Left lung (tissue), 10 donors: Measurements from ENCODE around the gene WHRN. TPM values are rescaled to one million over a fixed set of nuclear protein-coding genes. Genes with fewer than 3 reads are reported as not detected.
A peak's percentile ranks its signal among the peaks of the same experiment; 100 is the strongest.

Source experiments
- ATAC-seq: fragments of 200-7000 bp; cut with Tn5 transposase; one replicate; pipeline ENCODE4 v1.9.1; 2020; ENCODE audit warnings: moderate library complexity
- DNase-seq, 4 donors: peaks; one replicate each; pipeline ENCODE4 v3.0.0-alpha.2; 2013 to 2020
- H3K27ac ChIP-seq, 2 donors: fragments of 200-600 bp; sonication (generic) in 1 of 2; one replicate each; pipeline versions ENCODE4 v1.5.0 to v1.8.0; 2020 to 2021
- H3K27me3 ChIP-seq, 2 donors: fragments of 200-600 bp; sonication (generic) in 1 of 2; one replicate each; pipeline versions ENCODE4 v1.5.0 to v1.8.0; 2020 to 2021
- H3K36me3 ChIP-seq, 2 donors: fragments of 200-600 bp; sonication (generic) in 1 of 2; one replicate each; pipeline versions ENCODE4 v1.5.0 to v1.8.0; 2020 to 2021
- H3K4me1 ChIP-seq, 2 donors: fragments of 200-600 bp; one replicate each; pipeline ENCODE4 v1.8.0; 2021
- H3K4me3 ChIP-seq, 2 donors: fragments of 200-600 bp; sonication (generic) in 1 of 2; one replicate each; pipeline versions ENCODE4 v1.5.0 to v1.8.0; 2020 to 2021; ENCODE audit warnings: mild to moderate bottlenecking in 1 of 2
- H3K9me3 ChIP-seq, 2 donors: fragments of 200-600 bp; sonication (generic) in 1 of 2; one replicate each; pipeline versions ENCODE4 v1.5.0 to v1.8.0; 2020 to 2021
- CTCF ChIP-seq, 2 donors: fragments of 200-600 bp; sonication (generic) in 1 of 2; IDR thresholded peaks; one replicate each; pipeline versions ENCODE4 v1.5.0 to v1.8.0; 2021; ENCODE audit warnings: antibody characterized with exemption in 2 of 2
- intact Hi-C, 2 donors: fragments of 100-400 bp; cut with DNase I; formaldehyde crosslinking; loops; one replicate each; pipeline versions ENCODE4 v1.11.2 to v1.14.2; 2022
- polyA plus RNA-seq, 6 donors: library from polyadenylated mRNA; unstranded; fragments of 120-200 nt; gene quantifications; one replicate each; pipeline ENCODE4 v1.2.1, GENCODE V29; 2013; ENCODE audit not compliant: insufficient read length in 6 of 6
- total RNA-seq, 2 donors: library from RNA; stranded (reverse); fragmentation: NEBNext Ultra II Directional; extraction: Animal tissue kit (Norgen Biotek cat#: 25700); gene quantifications; one replicate each; pipeline ENCODE4 v1.2.1, GENCODE V29; 2021
- donor health status: DM: no; HTN: yes; CAD: no.
- donor health status: DM: no; HTN: no; CAD: no.

The WHRN gene
- total and polyA plus RNA-seq, 8 donors, result 5.1 to 17.3 (median 10.7) TPM

GRCh38 chr9:114387680-114388356 lies 117.5 kb downstream of the WHRN start, which contains the start of gene AKNA:
Gene AKNA (minus strand): TSS chr9:114387982. CDS start chr9:114381333, 6,649 bp downstream.
- TF ChIP-seq CTCF (IDR thresholded peaks at IDR 0.05), result no peak
- Histone ChIP-seq H3K36me3 (no peaks in the 10 kb centered on the region), H3K9me3 (no peaks in the 10 kb centered on the region), H3K27me3 (no peaks in the 10 kb centered on the region), H3K4me1 (peaks cover 35 to 98% of the 10 kb centered on the region in 2 donors), H3K27ac (peak within 1 kb of the TSS; percentile 85 to 91), H3K4me3 (peak within 1 kb of the TSS; percentile 65 to 69)
- peak; percentile 81 to 94 (median 90) for DNase-seq
- peak; percentile 71 for ATAC-seq
- intact Hi-C loops, result no loop called here

- no peaks in the 10 kb centered on the region for H3K36me3 ChIP-seq
- intact Hi-C loops, result no loop called here
- ATAC-seq, result peak; percentile 38
These were observed 118.2 kb downstream of the WHRN start for GRCh38 chr9:114386886-114387679.

GRCh38 chr9:114386361-114386885 lies 118.8 kb downstream of the WHRN start:
- peaks cover 0 to under 1% of the 10 kb centered on the region in 2 donors for H3K36me3 ChIP-seq
- H3K4me3 ChIP-seq, result peak overlapping the region; percentile 65 to 69
- TF ChIP-seq CTCF (IDR thresholded peaks at IDR 0.05), result no peak
- DNase-seq, result peak in 1 of 4 donors; percentile 37
- H3K4me1 ChIP-seq, result peaks cover 30 to 97% of the 10 kb centered on the region in 2 donors
- H3K27me3 ChIP-seq, result no peaks in the 10 kb centered on the region
- no peak for ATAC-seq
- peak overlapping the region; percentile 85 to 91 for H3K27ac ChIP-seq
- intact Hi-C loops, result no loop called here
- no peaks in the 10 kb centered on the region for H3K9me3 ChIP-seq

More at GRCh38 chr9:114386886-114387679, 118.2 kb downstream of the WHRN start:
- H3K4me3 ChIP-seq, result peak overlapping the region; percentile 65 to 69
- no peak for TF ChIP-seq CTCF (IDR thresholded peaks at IDR 0.05)
- no peaks in the 10 kb centered on the region for H3K9me3 ChIP-seq
- peaks cover 30 to 98% of the 10 kb centered on the region in 2 donors for H3K4me1 ChIP-seq
- H3K27ac ChIP-seq, result peak overlapping the region; percentile 85 to 91
- DNase-seq, result peak in 2 of 4 donors; percentile 56 to 86
- H3K27me3 ChIP-seq, result no peaks in the 10 kb centered on the region

GRCh38 chr9:114385397-114386181 lies 119.7 kb downstream of the WHRN start:
- peaks cover 30 to 98% of the 10 kb centered on the region in 2 donors for H3K4me1 ChIP-seq
- peak in 2 of 4 donors; percentile 87 to 88 for DNase-seq
- peak overlapping the region in 1 of 2 donors; percentile 65 for H3K4me3 ChIP-seq
- no peaks in the 10 kb centered on the region for H3K9me3 ChIP-seq
- H3K27me3 ChIP-seq, result no peaks in the 10 kb centered on the region
- H3K27ac ChIP-seq, result peak overlapping the region; percentile 85 to 91
- peaks cover 0 to 9% of the 10 kb centered on the region in 2 donors for H3K36me3 ChIP-seq
- intact Hi-C loops, result no loop called here
- no peak for TF ChIP-seq CTCF (IDR thresholded peaks at IDR 0.05)
- ATAC-seq, result peak; percentile 60
